ENCODE results near the gene HOXC12. TPM values are rescaled to one million over a fixed set of nuclear protein-coding genes. Genes with fewer than 3 reads are reported as not detected.

Gene HOXC12
- polyA plus RNA-seq, 3 donors, result 0.02 TPM; not detected in 2

Other genes with a start within 250 kb of the HOXC12 start
- 100 to 1,000 TPM in 2 of 3 donors, 10 to 100 TPM in 1; 82.7 to 149 (median 116) TPM for gene CALCOCO1, start 227.5 kb upstream of the HOXC12 start, polyA plus RNA-seq
- gene CISTR, start 202.9 kb upstream of the HOXC12 start, polyA plus RNA-seq, result not detected
- gene HOXC13, start 16.1 kb upstream of the HOXC12 start, polyA plus RNA-seq, result under 1 TPM in 2 of 3 donors, not detected in 1; 0.03 to 0.45 TPM
- not detected for gene HOXC11, start 18.2 kb downstream of the HOXC12 start, polyA plus RNA-seq
- not detected for gene HOTAIR, start 20.1 kb downstream of the HOXC12 start, polyA plus RNA-seq
- under 1 TPM in 2 of 3 donors, not detected in 1; 0.22 to 0.63 TPM for gene HOXC10, start 30.2 kb downstream of the HOXC12 start, polyA plus RNA-seq
- gene HOXC9, start 45.3 kb downstream of the HOXC12 start, polyA plus RNA-seq, result 1 to 10 TPM in 1 of 3 donors, under 1 TPM in 2; 0.28 to 1.0 (median 0.45) TPM
- under 1 TPM; 0.13 to 0.67 (median 0.33) TPM for gene HOXC8, start 54.1 kb downstream of the HOXC12 start, polyA plus RNA-seq
- gene HOXC6, start 73.5 kb downstream of the HOXC12 start, polyA plus RNA-seq, result 1 to 10 TPM in 1 of 3 donors, under 1 TPM in 2; 0.56 to 3.1 (median 0.95) TPM
- gene HOXC5, start 78.1 kb downstream of the HOXC12 start, polyA plus RNA-seq, result 1 to 10 TPM in 1 of 3 donors, under 1 TPM in 2; 0.14 to 2.0 (median 0.18) TPM
- 1 to 10 TPM in 1 of 3 donors, under 1 TPM in 2; 0.18 to 5.6 (median 0.51) TPM for gene HOXC4, start 98.9 kb downstream of the HOXC12 start, polyA plus RNA-seq
- gene SMUG1, start 234.1 kb downstream of the HOXC12 start, polyA plus RNA-seq, result 10 to 100 TPM; 17.2 to 54.5 (median 38.0) TPM

All from adipose tissue (tissue), 3 donors.